CD14-positive monocyte (primary cell): Measurements from ENCODE around the gene SACM1L. TPM values are rescaled to one million over a fixed set of nuclear protein-coding genes. Genes with fewer than 3 reads are reported as not detected.

ENCODE experiments used
- DNase-seq, 3 donors: peaks; one replicate each; pipeline ENCODE4 v3.0.0-alpha.2; 2011 to 2022
- H2AFZ ChIP-seq: 2 replicates; pipeline ENCODE4 v1.6.0; 2012; ENCODE audit warnings: mild to moderate bottlenecking, low read depth, low read length, inconsistent platforms; ENCODE audit not compliant: insufficient read depth, poor library complexity, severe bottlenecking
- H3K27ac ChIP-seq, 2 donors: 1 replicate in 1 of 2; 2 replicates in 1 of 2; pipeline ENCODE4 v1.5.1; 2012 to 2013; ENCODE audit warnings: low read length in 2 of 2, control low read depth in 1 of 2, inconsistent platforms in 1 of 2, low read depth in 1 of 2, mild to moderate bottlenecking in 1 of 2
- H3K27me3 ChIP-seq, 2 donors: one replicate each; pipeline versions ENCODE4 v1.6.0 to v1.6.1; 2011 to 2013; ENCODE audit warnings: low read length in 2 of 2; ENCODE audit not compliant: control insufficient read depth in 2 of 2, insufficient read depth in 2 of 2
- H3K36me3 ChIP-seq, 2 donors: replicated peaks in 1 of 2; 1 replicate in 1 of 2; 2 replicates in 1 of 2; pipeline versions ENCODE4 v1.5.1 to v1.6.1; 2012 to 2013; ENCODE audit warnings: low read length in 2 of 2, control low read depth in 1 of 2, inconsistent platforms in 1 of 2, mild to moderate bottlenecking in 1 of 2; ENCODE audit not compliant: insufficient read depth in 2 of 2, control insufficient read depth in 1 of 2
- H3K4me1 ChIP-seq, 2 donors: 1 replicate in 1 of 2; 2 replicates in 1 of 2; pipeline versions ENCODE4 v1.5.1 to v1.6.1; 2012 to 2013; ENCODE audit warnings: low read length in 2 of 2, control low read depth in 1 of 2, inconsistent platforms in 1 of 2, mild to moderate bottlenecking in 1 of 2, moderate library complexity in 1 of 2; ENCODE audit not compliant: insufficient read depth in 2 of 2, control insufficient read depth in 1 of 2
- H3K4me2 ChIP-seq: replicated peaks from 2 replicates; pipeline ENCODE3; 2012; ENCODE audit warnings: low read length, moderate library complexity, mild to moderate bottlenecking; ENCODE audit not compliant: poor library complexity, severe bottlenecking; ENCODE audit errors: extremely low read depth
- H3K4me3 ChIP-seq, 3 experiments: fragments of 200-600 bp in 1 of 3; sonication (generic) in 1 of 3; replicated peaks in 1 of 3; 1 replicate in 2 of 3; 2 replicates in 1 of 3; pipeline ENCODE4 v1.5.1; 2011 to 2013; ENCODE audit warnings: low read length in 3 of 3, mild to moderate bottlenecking in 3 of 3, control low read depth in 2 of 3, low read depth in 2 of 3, inconsistent platforms in 1 of 3, moderate library complexity in 1 of 3
- H3K79me2 ChIP-seq: 2 replicates; pipeline ENCODE4 v1.6.0; 2012; ENCODE audit warnings: mild to moderate bottlenecking, control low read depth, inconsistent platforms, low read length, moderate library complexity; ENCODE audit not compliant: insufficient read depth
- H3K9ac ChIP-seq: 2 replicates; pipeline ENCODE4 v1.6.0; 2017; ENCODE audit warnings: low read length, mild to moderate bottlenecking; ENCODE audit not compliant: insufficient read depth, poor library complexity, severe bottlenecking
- H3K9me3 ChIP-seq, 2 donors: replicated peaks in 1 of 2; 1 replicate in 1 of 2; 2 replicates in 1 of 2; pipeline versions ENCODE4 v1.5.1 to v1.6.1; 2012 to 2013; ENCODE audit warnings: low read length in 2 of 2, control low read depth in 1 of 2; ENCODE audit not compliant: control insufficient read depth in 1 of 2, insufficient read depth in 1 of 2
- H4K20me1 ChIP-seq: 2 replicates; pipeline ENCODE4 v1.6.0; 2012; ENCODE audit warnings: mild to moderate bottlenecking, low read length, control low read depth, moderate library complexity; ENCODE audit not compliant: insufficient read depth
- H3K27ac Mint-ChIP-seq, 7 donors: one replicate each; pipeline ENCODE4 v1.8.0; 2020; ENCODE audit warnings: mild to moderate bottlenecking in 7 of 7, mixed read lengths in 7 of 7, moderate library complexity in 6 of 7, inconsistent platforms in 2 of 7
- H3K27me3 Mint-ChIP-seq, 3 donors: one replicate each; pipeline ENCODE4 v1.8.0; 2021 to 2022; ENCODE audit warnings: low read depth in 3 of 3, mild to moderate bottlenecking in 3 of 3, mixed read lengths in 3 of 3, moderate library complexity in 3 of 3, inconsistent platforms in 1 of 3
- H3K36me3 Mint-ChIP-seq, 2 donors: one replicate each; pipeline ENCODE4 v1.8.0; 2020; ENCODE audit warnings: mixed read lengths in 2 of 2, inconsistent platforms in 1 of 2, mild to moderate bottlenecking in 1 of 2
- H3K4me1 Mint-ChIP-seq: one replicate; pipeline ENCODE4 v1.8.0; 2020; ENCODE audit warnings: mild to moderate bottlenecking, mixed read lengths
- H3K4me3 Mint-ChIP-seq, 2 donors: one replicate each; pipeline ENCODE4 v1.8.0; 2020; ENCODE audit warnings: mild to moderate bottlenecking in 2 of 2, mixed read lengths in 2 of 2, moderate library complexity in 1 of 2
- H3K9me3 Mint-ChIP-seq, 7 donors: one replicate each; pipeline ENCODE4 v1.8.0; 2020 to 2022; ENCODE audit warnings: mixed read lengths in 7 of 7, mild to moderate bottlenecking in 6 of 7, moderate library complexity in 6 of 7, inconsistent platforms in 2 of 7
- CTCF ChIP-seq: fragments of 200-600 bp; IDR thresholded peaks from one replicate; pipeline ENCODE4 v1.8.0; 2022; ENCODE audit warnings: antibody characterized with exemption, mild to moderate bottlenecking
- WGBS: methylation state at CpG from one replicate; pipeline ENCODE4 v1.1.5; 2013; ENCODE audit warnings: missing lambda C conversion rate; ENCODE audit not compliant: insufficient coverage; 5-methylcytosine and 5-hydroxymethylcytosine counted together
- intact Hi-C, 2 donors: fragments of 100-400 bp; cut with micrococcal nuclease; formaldehyde crosslinking; loops; one replicate each; pipeline versions ENCODE4 v1.15.0 to v1.15.1; 2023
- polyA plus RNA-seq, 3 donors: library from polyadenylated mRNA; depleted of rRNA in 1 of 3; unstranded in 2 of 3; stranded (reverse) in 1 of 3; fragments of 300-500 nt in 2 of 3; fragments of >200 nt in 1 of 3; fragmentation: Illumina TruSeq in 2 of 3; gene quantifications; 1 replicate in 2 of 3; 2 replicates in 1 of 3; pipeline ENCODE4 v1.2.3, GENCODE V29; 2012 to 2021

The SACM1L gene
- polyA plus RNA-seq, 3 donors: 14.6 to 25.7 (median 21.5) TPM

- peaks cover 60% of the 10 kb centered on the region for H3K4me1 Mint-ChIP-seq
- 91% methylated on average over 3 of the region's 4 CpGs for WGBS
- Histone ChIP-seq H3K27me3 (no peaks in the 10 kb centered on the region), H3K79me2 (peaks cover 72% of the 10 kb centered on the region), H3K4me1 (peaks cover 47 to 61% of the 10 kb centered on the region in 2 donors), H3K36me3 (peaks cover 19 to 35% of the 10 kb centered on the region in 2 donors), H3K4me3 (no peak overlapping the region), H3K9ac (no peak overlapping the region), H3K27ac (no peak overlapping the region), H3K9me3 (no peaks in the 10 kb centered on the region), H3K4me2 (no peak overlapping the region), H2AFZ (no peak overlapping the region), H4K20me1 (peaks cover 85% of the 10 kb centered on the region)
- peak overlapping the region in 4 of 7 donors; percentile 22 to 85 (median 64) for H3K27ac Mint-ChIP-seq
- TF ChIP-seq CTCF: no peak
- H3K9me3 Mint-ChIP-seq: no peaks in the 10 kb centered on the region
- H3K27me3 Mint-ChIP-seq: peaks cover 0 to 5% (median 0%) of the 10 kb centered on the region in 3 donors
- no peak for DNase-seq
- peaks cover 57 to 72% of the 10 kb centered on the region in 2 donors for H3K36me3 Mint-ChIP-seq
- intact Hi-C loops: loop anchor here in 1 of 2 donors (5.0 kb wide), 1 partner anchor 94 kb away; no protein-coding TSS in a partner anchor
- no peak overlapping the region for H3K4me3 Mint-ChIP-seq
Observed at GRCh38 chr3:45640724-45641361, 48.4 kb upstream of the SACM1L start.

- Mint-ChIP-seq H3K4me3 (no peak overlapping the region), H3K4me1 (peaks cover 62% of the 10 kb centered on the region), H3K27ac (no peak overlapping the region), H3K36me3 (peaks cover 48 to 63% of the 10 kb centered on the region in 2 donors), H3K9me3 (no peaks in the 10 kb centered on the region), H3K27me3 (peaks cover 0 to 5% (median 0%) of the 10 kb centered on the region in 3 donors)
- intact Hi-C loops: loop anchor here in 1 of 2 donors (5.0 kb wide), 1 partner anchor 94 kb away; no protein-coding TSS in a partner anchor
- Histone ChIP-seq H3K9ac (no peak overlapping the region), H3K36me3 (peaks cover 13 to 26% of the 10 kb centered on the region in 2 donors), H3K9me3 (no peaks in the 10 kb centered on the region), H3K27ac (no peak overlapping the region), H4K20me1 (peaks cover 84% of the 10 kb centered on the region), H3K79me2 (peaks cover 78% of the 10 kb centered on the region), H3K27me3 (no peaks in the 10 kb centered on the region), H3K4me1 (peaks cover 56 to 70% of the 10 kb centered on the region in 2 donors), H2AFZ (no peak overlapping the region), H3K4me2 (no peak overlapping the region), H3K4me3 (no peak overlapping the region)
- WGBS: 100% methylated on average over 1 of the region's 2 CpGs
- DNase-seq: no peak
- no peak for TF ChIP-seq CTCF
Observed at GRCh38 chr3:45641756-45642155, 47.4 kb upstream of the SACM1L start.
